ENCODE results near the gene XRN1.

The XRN1 gene

GRCh38 chr3:142470826-142471225 is 23.0 kb upstream of the XRN1 start:
- no peak for DNase-seq (ENCODE audit: low read depth)
- no peak for TF ChIP-seq CTCF (IDR thresholded peaks at IDR 0.05; ENCODE audit: low read depth, low read length, missing control alignments)
- H3K4me3 ChIP-seq (ENCODE audit: low read depth, low read length) = no peak overlapping the region

- H3K4me3 ChIP-seq (ENCODE audit: low read depth, low read length) = no peak overlapping the region
- no peak for TF ChIP-seq CTCF (IDR thresholded peaks at IDR 0.05; ENCODE audit: low read depth, low read length, missing control alignments)
- no peak for DNase-seq (ENCODE audit: low read depth)
Observed at GRCh38 chr3:142468456-142468855, 20.6 kb upstream of the XRN1 start.

- TF ChIP-seq CTCF (IDR thresholded peaks at IDR 0.05; ENCODE audit: low read depth, low read length, missing control alignments) = no peak
- DNase-seq (ENCODE audit: low read depth) = no peak
- no peak overlapping the region for H3K4me3 ChIP-seq (ENCODE audit: low read depth, low read length)
Observed at GRCh38 chr3:142467768-142468167, 19.9 kb upstream of the XRN1 start.

- DNase-seq (ENCODE audit: low read depth) = no peak
- H3K4me3 ChIP-seq (ENCODE audit: low read depth, low read length) = no peak overlapping the region
- TF ChIP-seq CTCF (IDR thresholded peaks at IDR 0.05; ENCODE audit: low read depth, low read length, missing control alignments) = no peak
Observed at GRCh38 chr3:142460689-142461088, 12.9 kb upstream of the XRN1 start.

- H3K4me3 ChIP-seq (ENCODE audit: low read depth, low read length) = no peak overlapping the region
- no peak for TF ChIP-seq CTCF (IDR thresholded peaks at IDR 0.05; ENCODE audit: low read depth, low read length, missing control alignments)
- no peak for DNase-seq (ENCODE audit: low read depth)
Observed at GRCh38 chr3:142459929-142460328, 12.1 kb upstream of the XRN1 start.

GRCh38 chr3:142459096-142459495 is 11.3 kb upstream of the XRN1 start:
- TF ChIP-seq CTCF (IDR thresholded peaks at IDR 0.05; ENCODE audit: low read depth, low read length, missing control alignments) = no peak

GRCh38 chr3:142450881-142451280 is 3.0 kb upstream of the XRN1 start:
- no peak for DNase-seq (ENCODE audit: low read depth)
- no peak overlapping the region for H3K4me3 ChIP-seq (ENCODE audit: low read depth, low read length)
- TF ChIP-seq CTCF (IDR thresholded peaks at IDR 0.05; ENCODE audit: low read depth, low read length, missing control alignments) = no peak

More at GRCh38 chr3:142459096-142459495, 11.3 kb upstream of the XRN1 start:
- no peak overlapping the region for H3K4me3 ChIP-seq (ENCODE audit: low read depth, low read length)
- no peak for DNase-seq (ENCODE audit: low read depth)
